ENCODE data around the gene LIN28B.
"Not testable (repeated sequence)": the region's sequence is repeated elsewhere in the genome, so short reads cannot be mapped to it uniquely, and the experiment has no call there.

The LIN28B gene

DNA sequence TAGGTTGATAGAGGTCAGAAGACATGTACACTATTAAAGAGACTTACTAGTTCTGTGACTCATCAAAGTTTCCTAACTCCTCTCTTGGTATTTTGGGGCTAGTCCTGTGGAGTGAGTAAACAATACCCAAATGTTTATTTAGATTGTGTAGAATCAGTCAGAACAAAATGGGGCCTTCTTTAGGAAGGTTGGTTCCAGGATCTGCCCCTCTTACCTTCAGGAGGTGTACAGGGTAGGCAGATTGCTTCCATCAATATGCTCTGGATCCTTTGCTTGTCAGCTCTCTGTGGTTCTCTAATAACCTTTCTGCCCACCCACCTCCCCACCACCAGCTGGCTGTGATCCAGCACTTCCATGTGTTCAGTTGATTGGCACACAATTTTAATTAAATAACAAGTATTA lies 115.9 kb downstream of the LIN28B start:
- DNase-seq: no peak

DNA sequence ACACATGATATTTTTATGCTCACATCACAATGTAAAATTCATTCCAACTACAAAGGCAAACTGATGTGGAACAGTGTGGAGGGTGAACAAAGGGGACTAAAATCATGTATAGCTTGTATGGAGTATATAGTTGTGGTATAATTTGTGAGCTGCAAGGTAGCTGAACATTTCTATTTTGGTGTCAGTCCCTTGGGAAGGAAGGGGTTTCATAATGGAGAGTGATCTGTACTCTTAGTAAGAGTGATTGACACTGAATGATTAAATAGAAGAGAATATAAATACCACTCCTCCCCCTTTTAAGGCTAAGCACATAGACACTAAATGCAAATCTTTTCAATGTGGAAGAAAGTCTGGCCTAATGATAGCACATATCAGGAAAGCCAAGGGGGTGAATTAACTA lies 118.3 kb downstream of the LIN28B start:
- DNase-seq: no peak

DNA sequence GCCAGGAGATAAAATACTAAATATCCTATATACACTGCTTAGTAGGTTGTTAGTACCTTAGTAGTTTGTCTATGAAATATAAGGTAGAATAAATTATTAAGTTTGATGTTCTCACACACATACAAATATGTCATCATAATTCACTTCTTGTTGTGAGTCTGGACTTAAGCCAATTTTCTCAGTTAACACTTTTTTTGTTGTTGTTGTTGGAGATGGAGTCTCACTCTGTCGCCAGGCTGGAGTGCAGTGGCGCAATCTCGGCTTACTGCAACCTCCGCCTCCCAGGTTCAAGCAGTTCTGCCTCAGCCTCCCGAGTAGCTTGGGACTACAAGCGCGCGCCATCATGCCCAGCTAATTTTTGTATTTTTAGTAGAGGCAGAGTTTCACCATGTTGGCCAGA lies 119.5 kb downstream of the LIN28B start:
- not testable (repeated sequence) for DNase-seq

DNA sequence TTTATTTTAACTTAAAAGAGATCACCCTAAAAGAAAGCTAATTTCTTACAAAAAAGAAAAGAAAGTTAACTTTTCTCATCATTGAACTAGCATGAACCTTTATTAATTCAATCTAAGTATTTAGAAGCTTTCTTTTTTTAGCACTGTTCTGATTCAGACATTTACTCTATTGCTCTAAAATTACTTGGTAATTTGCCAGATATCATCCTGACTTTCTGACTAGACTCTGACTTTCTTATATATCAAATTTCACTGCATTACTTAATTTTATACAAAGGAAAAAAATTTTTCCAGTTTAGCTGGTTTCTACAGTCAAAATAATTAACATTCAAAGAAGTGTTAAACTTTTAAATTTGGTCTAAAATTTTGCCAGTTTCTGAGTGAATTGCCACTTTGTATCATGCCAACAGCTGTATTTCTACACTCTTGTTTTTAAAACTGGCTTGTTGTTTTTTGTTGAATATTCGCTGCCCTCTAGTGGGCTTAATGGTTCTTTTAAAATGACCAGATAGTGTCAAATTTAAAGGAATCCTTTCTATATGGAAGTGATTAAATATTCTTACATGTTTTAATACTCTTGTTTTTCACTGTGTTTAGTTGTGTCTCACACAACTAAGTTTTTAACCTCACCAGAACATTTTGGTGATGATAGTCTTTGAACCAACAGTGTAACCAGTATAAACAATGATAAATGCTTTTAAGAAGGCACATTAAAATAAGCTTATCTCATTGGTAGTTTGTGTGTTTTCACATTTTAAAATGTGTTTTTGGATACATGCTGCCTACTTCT lies 120.9 kb downstream of the LIN28B start:
- peak; percentile 62 for DNase-seq

DNA sequence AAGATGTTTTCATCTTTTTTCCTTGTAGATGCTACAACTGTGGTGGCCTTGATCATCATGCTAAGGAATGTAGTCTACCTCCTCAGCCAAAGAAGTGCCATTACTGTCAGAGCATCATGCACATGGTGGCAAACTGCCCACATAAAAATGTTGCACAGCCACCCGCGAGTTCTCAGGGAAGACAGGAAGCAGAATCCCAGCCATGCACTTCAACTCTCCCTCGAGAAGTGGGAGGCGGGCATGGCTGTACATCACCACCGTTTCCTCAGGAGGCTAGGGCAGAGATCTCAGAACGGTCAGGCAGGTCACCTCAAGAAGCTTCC lies 121.4 kb downstream of the LIN28B start:
- DNase-seq: no peak

DNA sequence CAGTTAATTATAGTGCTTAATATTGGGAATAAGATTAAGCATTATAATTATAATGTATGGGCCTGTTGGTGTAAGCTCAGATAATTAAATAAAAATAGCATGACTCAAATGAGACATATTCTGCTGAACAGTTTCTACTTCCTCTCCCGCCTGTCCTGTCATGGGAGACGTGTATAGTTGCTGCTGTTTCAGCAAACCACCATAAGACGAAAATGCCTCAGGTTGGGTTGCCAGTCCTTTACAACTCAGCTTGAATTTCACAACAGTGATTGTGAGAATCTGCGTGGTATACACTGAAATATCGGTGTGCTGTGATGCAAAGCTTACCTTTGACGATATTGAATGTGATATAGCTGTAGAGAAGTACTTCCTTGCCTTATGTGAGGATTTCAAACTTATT lies 123.4 kb downstream of the LIN28B start:
- DNase-seq: no peak

DNA sequence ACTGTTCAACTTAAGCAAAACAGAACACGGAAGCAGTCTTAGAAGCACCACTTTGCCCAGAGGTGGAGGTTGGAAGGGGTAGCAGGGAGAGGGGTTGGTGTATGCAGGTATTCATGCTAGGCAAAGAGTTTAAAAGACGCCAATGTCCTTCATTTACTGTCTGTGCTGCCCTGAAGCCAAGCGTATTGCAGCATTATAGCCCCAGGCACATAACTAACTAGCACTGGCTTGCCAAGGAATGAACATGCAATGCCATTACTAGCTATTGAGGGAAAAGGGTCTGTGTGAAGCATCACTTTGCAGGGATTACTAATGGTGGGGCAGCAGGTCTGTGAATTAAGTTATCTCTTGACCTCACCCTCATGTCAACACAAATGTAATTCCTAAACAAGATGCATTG lies 124.8 kb downstream of the LIN28B start:
- not testable (repeated sequence) for DNase-seq

DNA sequence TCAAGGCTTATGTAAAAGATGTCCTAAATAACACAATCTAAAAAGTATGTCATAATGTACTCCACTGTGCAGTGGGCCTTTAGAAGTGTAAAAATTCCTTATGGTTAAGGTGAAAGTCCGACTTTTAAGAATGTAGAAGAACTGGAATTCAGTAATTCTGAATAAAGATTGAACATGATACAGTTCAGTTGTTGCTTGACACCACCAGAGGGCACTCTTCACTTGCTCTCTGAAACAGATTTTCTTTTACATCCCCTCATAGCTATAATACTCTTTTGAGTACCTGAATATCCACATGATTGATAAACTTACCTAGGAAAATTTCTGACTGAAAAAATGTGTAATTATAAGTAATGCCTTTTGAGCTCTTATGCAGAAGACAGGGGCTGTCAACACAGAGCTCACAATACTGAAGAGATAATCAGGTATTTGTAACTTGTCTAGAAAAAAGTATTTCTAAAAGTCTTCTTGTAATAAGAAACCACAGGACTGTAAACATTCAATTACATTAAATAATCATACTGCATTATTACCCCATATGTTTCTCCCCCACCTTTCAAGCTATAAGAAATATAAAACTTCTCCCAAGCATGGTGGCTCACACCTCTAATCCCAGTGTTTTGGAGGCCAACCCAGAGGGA lies 130.8 kb downstream of the LIN28B start:
- DNase-seq: peak; percentile 83

DNA sequence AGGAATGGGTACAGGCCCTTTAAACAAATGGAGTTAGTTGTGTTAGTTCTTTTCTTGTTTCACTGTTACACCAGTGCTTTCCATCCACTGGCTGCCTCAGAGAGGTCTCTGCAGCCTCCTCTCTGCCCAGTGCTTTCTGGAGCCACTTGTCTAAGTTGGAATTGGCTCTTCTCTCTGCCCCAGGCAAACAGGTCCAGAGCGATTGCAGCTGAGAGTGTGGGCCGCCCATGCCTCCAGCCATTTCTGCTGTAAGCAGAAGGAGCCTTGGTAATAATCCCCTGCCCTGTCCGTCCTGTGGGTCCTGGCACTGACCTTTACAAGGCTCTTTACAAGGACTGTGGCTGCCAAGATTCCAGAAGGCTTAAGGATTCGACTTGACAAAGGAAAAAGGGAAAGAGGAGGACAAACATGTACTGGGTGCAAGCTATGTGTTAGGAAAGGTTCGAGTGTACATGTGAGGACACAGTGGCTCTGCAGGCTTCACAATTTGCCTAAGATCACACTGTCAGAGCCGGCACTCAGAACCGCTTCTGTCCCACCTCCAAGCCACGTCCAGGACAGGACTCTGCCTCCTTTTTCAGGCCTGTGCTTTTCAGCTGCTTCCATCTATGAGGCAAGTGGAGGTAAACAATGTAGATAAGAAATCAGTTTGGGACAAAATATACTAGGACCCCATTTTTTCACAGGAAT lies 134.4 kb downstream of the LIN28B start:
- no peak for DNase-seq

DNA sequence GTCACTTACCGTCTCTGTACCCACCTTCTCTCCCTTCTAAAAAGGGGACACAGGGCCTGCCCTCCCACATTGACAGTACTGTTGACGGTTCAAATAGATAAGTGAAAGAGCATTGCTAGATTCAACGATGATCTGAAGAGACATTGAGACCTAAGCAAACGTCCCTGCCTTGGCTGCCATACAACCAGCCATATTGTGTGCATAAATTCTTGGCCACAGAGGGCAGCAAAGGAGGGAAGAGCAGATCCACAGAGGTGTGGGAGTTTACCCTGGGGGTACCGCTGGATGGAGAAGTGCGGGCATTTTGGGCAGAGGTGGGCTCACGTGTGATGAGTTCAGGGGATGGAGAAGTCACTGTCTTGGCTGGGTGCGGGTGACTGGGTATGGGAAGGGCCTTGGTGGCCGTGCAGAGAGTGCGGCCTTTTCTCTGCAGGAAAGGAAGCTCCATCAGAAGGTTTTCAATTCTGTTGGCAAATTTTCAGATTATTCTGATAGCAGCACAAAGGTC lies 137.3 kb downstream of the LIN28B start:
- no peak for DNase-seq

DNA sequence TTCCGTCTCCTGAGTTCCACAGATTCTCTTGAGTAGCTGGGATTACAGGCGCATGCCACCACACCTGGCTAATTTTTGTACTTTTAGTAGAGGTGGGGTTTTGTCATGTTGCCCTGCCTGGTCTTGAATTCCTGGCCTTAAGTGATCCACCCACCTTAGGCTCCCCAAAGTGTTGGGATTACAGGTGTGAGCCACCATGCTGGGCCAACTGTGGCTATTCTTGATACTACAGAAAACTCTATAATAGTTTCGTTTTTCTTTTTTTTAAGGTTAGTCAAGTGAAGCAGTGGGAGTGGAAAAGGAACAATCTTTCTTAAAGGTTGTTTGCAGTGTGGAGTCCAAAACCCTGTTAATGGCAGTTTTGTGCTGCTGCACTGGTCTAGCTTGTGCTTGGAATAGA lies 138.2 kb downstream of the LIN28B start:
- DNase-seq: no peak

DNA sequence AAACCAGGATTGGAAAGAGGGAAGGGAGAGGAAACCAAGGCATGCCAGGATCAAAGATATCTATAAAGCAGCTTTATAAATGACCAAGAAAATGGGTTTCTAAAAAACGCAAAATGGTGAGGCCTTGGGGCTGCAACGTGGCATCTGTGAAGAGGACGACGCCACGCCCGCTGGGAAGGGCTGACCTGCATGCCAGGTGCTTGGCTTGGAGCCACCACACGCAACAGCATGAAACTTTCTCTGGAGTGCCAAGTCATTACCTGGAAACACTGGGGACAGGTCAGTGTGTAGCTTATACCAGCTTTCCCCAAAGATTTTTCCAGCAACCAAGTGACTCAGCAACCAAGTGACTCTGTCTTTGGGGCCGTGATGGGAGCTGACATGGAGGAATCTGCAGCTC lies 140.4 kb downstream of the LIN28B start:
- DNase-seq: peak; percentile 44

DNA sequence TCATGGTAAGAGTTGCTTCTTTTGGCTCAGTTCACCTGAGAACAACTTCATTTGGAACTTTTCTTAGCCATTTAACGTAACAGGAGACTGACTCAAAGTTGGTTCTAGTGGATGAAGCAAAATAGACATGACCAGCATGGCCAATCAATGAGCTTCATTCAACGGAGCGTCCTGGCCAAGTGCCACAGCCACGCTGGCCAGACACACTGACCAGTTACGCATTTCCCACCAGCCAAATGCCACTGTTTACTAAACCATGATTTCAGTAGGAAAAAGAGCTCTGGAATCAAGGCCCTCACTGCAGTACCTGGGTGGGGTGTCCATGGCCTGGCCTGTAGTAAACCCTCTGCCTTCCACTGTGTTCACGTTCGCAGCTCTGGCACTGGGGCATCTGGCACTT lies 142.5 kb downstream of the LIN28B start:
- DNase-seq: no peak

DNA sequence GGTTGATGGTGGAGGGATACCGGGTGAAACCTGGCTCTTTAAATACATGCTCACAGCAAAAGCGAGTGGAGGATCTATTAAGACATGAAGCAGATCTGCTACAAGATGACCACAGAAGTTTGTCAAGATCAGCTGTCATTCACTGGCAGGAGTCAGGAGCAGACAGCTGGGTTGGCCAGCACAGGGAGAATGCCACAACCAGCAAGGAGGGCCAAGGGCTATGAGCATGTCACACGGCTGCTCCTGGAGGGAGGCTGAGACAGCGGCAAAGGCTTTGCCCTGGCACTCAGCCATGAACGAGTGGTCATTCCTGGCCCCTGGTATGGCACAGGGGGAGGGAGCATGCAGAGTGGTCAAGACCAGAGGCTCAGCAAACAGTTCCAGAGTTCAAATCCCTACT lies 145.3 kb downstream of the LIN28B start:
- DNase-seq: no peak

DNA sequence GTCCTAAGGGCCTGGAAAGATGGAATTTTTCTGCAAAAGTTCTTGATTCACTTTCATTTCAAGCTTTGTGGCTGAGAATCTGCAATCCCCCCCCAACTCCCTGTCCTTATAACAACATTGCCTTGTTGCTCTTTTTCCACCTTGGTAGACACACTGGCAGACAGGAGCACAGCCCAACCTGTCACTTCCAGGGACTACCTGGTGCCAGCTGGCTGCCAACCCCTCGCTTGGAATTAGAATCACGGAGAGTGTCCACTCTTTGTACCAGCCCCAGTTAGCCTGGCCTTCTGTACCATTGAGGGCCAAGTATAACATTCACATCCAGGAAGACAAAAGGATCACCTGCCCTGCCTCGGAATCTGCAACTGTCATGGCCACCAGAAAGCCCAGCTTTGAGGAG lies 148.2 kb downstream of the LIN28B start:
- DNase-seq: no peak

DNA sequence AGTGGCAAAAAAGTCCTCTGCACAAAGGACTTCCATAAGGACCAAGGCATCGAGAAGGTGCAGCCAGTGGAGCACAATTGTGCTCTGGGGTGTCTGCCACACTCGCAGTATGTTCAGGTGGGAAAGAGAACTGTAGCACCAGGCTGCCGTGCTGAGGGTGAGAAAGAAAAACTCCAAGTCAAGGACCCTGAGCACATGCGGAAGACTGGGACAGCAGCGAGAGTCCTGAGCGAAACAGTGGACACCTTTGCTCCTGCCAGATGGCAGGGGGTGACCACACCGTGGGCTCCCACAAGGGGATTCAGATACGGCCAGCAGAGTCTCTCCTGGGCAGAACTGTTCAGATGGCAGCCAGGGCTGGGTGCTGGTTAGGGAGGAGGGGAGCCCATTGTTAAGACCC lies 149.4 kb downstream of the LIN28B start:
- no peak for DNase-seq

DNA sequence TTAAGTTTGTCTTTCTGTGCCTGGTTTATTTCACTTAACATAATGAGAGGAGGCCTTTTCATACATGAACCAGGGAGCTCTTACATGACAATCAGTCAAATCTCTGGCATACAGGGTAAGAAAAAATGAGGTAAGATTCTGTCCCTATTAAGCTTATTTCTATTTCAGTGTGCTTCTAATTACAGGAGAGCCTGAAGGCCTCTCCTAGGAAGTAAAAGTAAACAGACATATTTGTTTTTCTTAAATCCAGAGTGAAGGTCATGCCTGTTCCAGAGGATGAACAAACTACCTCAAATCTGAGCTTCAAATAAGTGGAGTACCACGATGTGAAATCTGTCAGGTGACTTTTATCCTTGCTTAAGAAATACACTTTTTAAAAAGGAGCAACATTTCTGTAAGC lies 150.3 kb downstream of the LIN28B start:
- no peak for DNase-seq

DNA sequence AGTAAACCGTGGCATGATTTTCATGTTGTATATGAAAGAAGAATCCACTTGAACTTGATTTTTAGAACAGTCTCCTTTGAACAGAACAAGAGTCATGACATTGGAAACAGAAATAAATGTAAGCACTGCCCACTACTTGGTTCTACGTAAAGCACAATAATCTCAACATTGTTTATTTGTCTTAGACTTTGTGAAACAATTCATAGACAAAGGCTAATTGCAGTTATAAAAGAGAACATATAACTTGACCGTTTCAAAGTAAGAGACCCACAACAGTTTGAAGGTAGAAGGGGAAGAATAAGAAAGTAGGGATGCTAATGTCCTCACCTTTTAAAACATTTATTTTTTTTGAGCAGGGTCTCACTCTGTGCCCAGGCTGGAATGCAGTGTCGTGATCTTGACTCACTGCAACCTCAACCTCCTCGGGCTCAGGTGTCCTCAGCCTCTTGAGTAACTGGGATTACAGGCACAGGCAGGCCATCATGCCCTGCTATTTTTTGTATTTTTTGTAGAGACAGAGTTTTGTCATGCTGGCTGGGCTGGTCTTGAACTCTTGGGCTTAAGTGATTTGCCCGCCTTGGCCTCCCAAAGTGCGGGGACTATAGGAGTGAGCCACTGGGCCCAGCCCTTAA lies 151.8 kb downstream of the LIN28B start:
- DNase-seq: no peak

DNA sequence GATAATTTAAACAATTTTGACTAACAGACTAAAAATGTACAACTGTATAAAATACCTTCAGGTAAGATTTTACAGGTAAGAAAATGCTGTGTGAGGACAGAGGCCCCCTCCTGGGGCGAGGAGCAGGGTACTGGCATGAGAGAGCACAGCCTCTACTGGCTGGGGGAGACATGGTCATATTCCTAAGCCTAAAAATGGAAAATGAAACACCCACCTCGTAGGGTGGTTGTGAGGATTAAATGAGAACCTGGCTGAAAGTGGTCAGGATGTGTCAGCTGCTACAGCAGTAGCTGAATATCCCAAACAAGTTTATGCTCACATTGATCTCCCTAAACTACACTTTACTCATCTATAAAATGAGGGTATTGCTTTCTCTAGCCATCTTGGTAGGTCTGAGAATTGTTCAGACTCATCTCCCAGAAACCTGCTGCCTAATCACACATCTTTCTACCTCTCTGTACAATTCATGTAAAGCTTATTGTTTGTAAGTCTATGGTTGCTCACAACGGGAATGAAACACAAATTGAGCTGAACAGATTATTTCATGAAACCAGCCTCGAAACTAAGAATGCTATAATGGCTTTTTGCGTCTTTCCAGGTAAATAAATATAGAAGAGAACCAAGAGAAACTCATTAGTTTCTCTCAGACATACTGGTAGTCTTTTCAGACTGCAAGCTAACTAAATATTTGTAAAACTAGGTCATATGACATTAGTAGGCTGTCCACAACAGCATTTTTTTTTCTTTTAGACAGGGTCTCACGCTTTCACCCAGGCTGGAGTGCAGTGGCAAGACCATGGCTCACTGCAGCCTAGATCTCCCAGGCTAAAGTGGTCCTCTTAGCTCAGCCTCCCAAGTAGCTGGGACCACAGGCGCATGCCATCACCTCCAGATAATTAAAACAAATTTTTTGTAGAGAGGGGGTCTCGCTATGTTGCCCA lies 153.3 kb downstream of the LIN28B start:
- DNase-seq: no peak

DNA sequence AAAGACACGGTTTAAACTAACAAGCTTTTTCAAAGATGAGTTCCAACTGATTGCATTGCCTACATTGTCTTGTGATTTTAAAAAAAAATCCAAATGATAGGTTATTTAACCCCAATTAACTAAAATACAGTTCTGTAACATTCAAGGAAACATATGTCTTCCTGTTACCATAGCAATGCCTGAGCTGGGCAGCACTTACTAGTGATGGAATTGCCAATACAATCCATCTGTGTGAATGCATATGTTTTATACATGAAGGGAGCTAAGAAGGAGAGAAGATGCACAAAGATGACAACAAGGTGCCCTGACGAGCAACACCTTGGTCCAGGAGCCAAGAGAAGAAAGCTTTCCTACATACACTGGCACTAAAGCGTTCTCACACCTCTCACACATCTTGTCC lies 154.2 kb downstream of the LIN28B start:
- DNase-seq: no peak

DNA sequence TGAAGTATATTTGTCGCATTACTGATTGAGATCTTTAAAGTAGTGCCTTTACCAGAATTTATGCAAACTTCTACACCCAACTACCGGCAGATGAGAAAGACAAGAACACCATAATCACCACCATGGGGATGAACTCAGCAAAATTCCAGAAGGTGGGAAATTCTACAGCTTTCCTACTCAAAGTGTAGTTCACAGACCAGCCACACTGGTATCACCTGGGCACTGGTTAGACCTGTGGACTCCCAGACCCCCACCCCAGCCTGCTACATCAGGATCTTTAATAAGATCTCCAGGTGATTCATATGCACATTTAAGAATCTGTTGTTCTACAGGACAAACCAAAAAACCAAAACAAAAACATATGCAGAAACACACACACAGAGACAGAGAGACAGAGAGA lies 155.0 kb downstream of the LIN28B start:
- no peak for DNase-seq

DNA sequence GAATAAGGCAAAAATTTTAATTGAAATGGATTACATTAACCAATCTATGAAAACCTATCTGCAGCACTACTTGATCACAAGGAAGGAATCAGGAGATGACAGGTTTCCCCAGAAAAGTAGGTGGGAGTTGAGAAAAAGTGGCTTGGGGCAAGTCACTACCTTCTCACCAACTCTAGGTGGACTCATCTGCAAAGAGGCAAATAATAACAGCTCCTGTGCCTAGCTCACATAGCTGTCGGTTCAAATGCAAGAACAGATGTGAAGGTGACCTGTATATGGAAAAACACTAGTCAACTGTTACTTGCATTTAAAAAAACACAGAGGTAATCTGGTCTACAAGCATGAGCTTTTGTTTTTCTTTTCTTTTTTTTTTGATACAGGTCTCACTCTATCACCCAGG lies 155.7 kb downstream of the LIN28B start:
- DNase-seq: no peak

DNA sequence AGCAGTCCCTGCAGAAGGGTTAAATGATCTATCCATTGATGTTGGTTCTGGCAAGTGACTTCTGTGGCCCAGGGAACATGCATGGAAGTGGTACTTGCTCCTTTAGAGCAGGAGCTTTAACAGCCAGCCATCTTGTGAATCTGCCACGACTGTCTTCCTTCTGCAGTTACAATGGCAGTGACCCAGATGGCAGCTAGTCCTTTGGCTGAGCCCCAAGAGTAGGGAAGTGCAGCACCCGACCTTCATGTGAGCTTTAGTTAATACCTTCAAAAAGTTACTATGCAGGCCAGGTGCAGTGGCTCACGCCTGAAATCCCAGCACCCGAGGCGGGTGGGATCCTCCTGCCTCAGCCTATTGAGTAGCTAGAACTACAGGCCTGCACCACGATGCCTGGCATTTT lies 156.5 kb downstream of the LIN28B start:
- no peak for DNase-seq
